ENCODE data around the gene DNM3.

DNA sequence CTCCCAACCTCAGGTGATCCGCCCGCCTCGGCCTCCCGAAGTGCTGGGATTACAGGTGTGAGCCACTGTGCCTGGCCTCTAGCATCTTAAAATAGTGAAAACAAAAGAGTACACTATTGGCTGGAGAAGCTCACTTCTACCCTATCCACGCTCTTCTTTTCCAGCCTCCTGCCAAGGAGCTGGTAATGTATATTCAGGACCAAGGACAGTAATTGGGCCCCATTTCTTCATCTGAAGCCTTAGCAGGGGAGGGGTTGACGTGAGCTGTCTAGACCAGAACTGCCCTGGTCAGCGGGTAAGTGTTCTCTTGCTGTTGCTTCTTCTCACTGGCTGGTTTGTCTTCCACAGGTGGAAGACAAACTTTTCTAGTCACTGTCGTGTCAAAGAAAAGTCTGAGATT lies 70.2 kb downstream of the DNM3 start:
- TF ChIP-seq EZH2phosphoT487 (conservative IDR thresholded peaks at IDR 0.05; ENCODE audit: low read length) = no peak
- TF ChIP-seq, protein P1, sequence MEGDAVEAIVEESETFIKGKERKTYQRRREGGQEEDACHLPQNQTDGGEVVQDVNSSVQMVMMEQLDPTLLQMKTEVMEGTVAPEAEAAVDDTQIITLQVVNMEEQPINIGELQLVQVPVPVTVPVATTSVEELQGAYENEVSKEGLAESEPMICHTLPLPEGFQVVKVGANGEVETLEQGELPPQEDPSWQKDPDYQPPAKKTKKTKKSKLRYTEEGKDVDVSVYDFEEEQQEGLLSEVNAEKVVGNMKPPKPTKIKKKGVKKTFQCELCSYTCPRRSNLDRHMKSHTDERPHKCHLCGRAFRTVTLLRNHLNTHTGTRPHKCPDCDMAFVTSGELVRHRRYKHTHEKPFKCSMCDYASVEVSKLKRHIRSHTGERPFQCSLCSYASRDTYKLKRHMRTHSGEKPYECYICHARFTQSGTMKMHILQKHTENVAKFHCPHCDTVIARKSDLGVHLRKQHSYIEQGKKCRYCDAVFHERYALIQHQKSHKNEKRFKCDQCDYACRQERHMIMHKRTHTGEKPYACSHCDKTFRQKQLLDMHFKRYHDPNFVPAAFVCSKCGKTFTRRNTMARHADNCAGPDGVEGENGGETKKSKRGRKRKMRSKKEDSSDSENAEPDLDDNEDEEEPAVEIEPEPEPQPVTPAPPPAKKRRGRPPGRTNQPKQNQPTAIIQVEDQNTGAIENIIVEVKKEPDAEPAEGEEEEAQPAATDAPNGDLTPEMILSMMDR (IDR thresholded peaks at IDR 0.05; ENCODE audit: insufficient read depth, low read length, poor library complexity, severe bottlenecking) = no peak
